Neuronal stem cell (in vitro differentiated cells): Measurements from ENCODE around the gene EEIG2.

Experiments used
- DNase-seq: peaks from one replicate; pipeline ENCODE4 v3.0.0-alpha.2; 2013; ENCODE audit warnings: low spot score
- H2AFZ ChIP-seq: one replicate; pipeline ENCODE4 v1.6.1; 2013; ENCODE audit warnings: mild to moderate bottlenecking, low read length, inconsistent platforms
- H2AK5ac ChIP-seq: 2 replicates; pipeline ENCODE4 v1.6.1; 2013; ENCODE audit warnings: low read depth, mild to moderate bottlenecking, inconsistent platforms, low read length, moderate library complexity, mixed read lengths
- H2BK120ac ChIP-seq: 2 replicates; pipeline ENCODE4 v1.6.1; 2013; ENCODE audit warnings: low read depth, mild to moderate bottlenecking, inconsistent platforms, low read length, moderate library complexity, mixed read lengths
- H2BK12ac ChIP-seq: one replicate; pipeline ENCODE4 v1.6.1; 2013; ENCODE audit warnings: low read length, inconsistent platforms
- H2BK15ac ChIP-seq: 2 replicates; pipeline ENCODE4 v1.6.1; 2013; ENCODE audit warnings: mild to moderate bottlenecking, low read length, inconsistent platforms, mixed read lengths
- H2BK5ac ChIP-seq: one replicate; pipeline ENCODE4 v1.6.1; 2013; ENCODE audit warnings: inconsistent platforms, mild to moderate bottlenecking, low read length, moderate library complexity
- H3K14ac ChIP-seq: one replicate; pipeline ENCODE4 v1.6.1; 2013; ENCODE audit warnings: low read length, inconsistent platforms
- H3K18ac ChIP-seq: 2 replicates; pipeline ENCODE4 v1.6.1; 2013; ENCODE audit warnings: low read length, inconsistent platforms
- H3K23ac ChIP-seq: 2 replicates; pipeline ENCODE4 v1.6.1; 2013; ENCODE audit warnings: low read depth, mild to moderate bottlenecking, mixed read lengths, low read length, inconsistent platforms; ENCODE audit not compliant: poor library complexity
- H3K27ac ChIP-seq: replicated peaks from 3 replicates; pipeline ENCODE4 v1.5.1; 2013; ENCODE audit warnings: low read length, inconsistent platforms
- H3K27me3 ChIP-seq, 3 experiments: 2 replicates each; pipeline ENCODE4 v1.6.1; 2013; ENCODE audit warnings: low read length in 3 of 3, mild to moderate bottlenecking in 2 of 3, inconsistent platforms in 1 of 3, low read depth in 1 of 3, mixed read lengths in 1 of 3, moderate library complexity in 1 of 3; ENCODE audit not compliant: control insufficient read depth in 3 of 3, insufficient read depth in 3 of 3
- H3K36me3 ChIP-seq, 2 donors: replicated peaks in 1 of 2; 2 replicates each; pipeline ENCODE4 v1.6.1; 2013; ENCODE audit warnings: low read length in 2 of 2; ENCODE audit not compliant: control insufficient read depth in 2 of 2, insufficient read depth in 2 of 2
- H3K4ac ChIP-seq: 2 replicates; pipeline ENCODE4 v1.6.1; 2013; ENCODE audit warnings: inconsistent platforms, mild to moderate bottlenecking, low read length, moderate library complexity
- H3K4me1 ChIP-seq, 2 donors: 1 replicate in 1 of 2; 2 replicates in 1 of 2; pipeline ENCODE4 v1.6.1; 2013; ENCODE audit warnings: low read length in 2 of 2, low read depth in 1 of 2; ENCODE audit not compliant: control insufficient read depth in 2 of 2, insufficient read depth in 1 of 2
- H3K4me2 ChIP-seq: one replicate; pipeline ENCODE4 v1.6.1; 2013; ENCODE audit warnings: mild to moderate bottlenecking, low read length, inconsistent platforms; ENCODE audit not compliant: insufficient read depth, poor library complexity, severe bottlenecking
- H3K4me3 ChIP-seq, 2 donors: 2 replicates each; pipeline ENCODE4 v1.5.1; 2013; ENCODE audit warnings: low read length in 2 of 2, mild to moderate bottlenecking in 2 of 2, inconsistent platforms in 1 of 2, moderate library complexity in 1 of 2
- H3K79me1 ChIP-seq: one replicate; pipeline ENCODE4 v1.6.1; 2013; ENCODE audit warnings: low read depth, mild to moderate bottlenecking, inconsistent platforms, low read length, moderate library complexity
- H3K9ac ChIP-seq: one replicate; pipeline ENCODE4 v1.6.1; 2013; ENCODE audit warnings: mild to moderate bottlenecking, low read depth, low read length, inconsistent platforms; ENCODE audit not compliant: poor library complexity
- H3K9me3 ChIP-seq, 2 donors: replicated peaks in 1 of 2; 2 replicates each; pipeline versions ENCODE3 to v1.6.1; 2013; ENCODE audit warnings: low read length in 2 of 2, mild to moderate bottlenecking in 2 of 2, inconsistent platforms in 1 of 2, low read depth in 1 of 2, mixed read lengths in 1 of 2, moderate library complexity in 1 of 2; ENCODE audit not compliant: control insufficient read depth in 2 of 2, insufficient read depth in 1 of 2
- H4K8ac ChIP-seq: one replicate; pipeline ENCODE4 v1.6.1; 2013; ENCODE audit warnings: low read depth, mild to moderate bottlenecking, inconsistent platforms, low read length, moderate library complexity
- H4K91ac ChIP-seq: one replicate; pipeline ENCODE4 v1.6.1; 2013; ENCODE audit warnings: low read length, low read depth, mild to moderate bottlenecking, inconsistent platforms; ENCODE audit not compliant: poor library complexity
- WGBS, 2 donors: extraction: QIAGEN DNeasy Blood & Tissue Kit; methylation state at CpG; one replicate each; pipeline ENCODE4 v1.1.7; 2013; ENCODE audit warnings: missing lambda C conversion rate in 2 of 2, mixed read lengths in 1 of 2; ENCODE audit not compliant: insufficient read length in 2 of 2, insufficient replicate concordance in 1 of 2; ENCODE audit errors: extremely low coverage in 2 of 2; 5-methylcytosine and 5-hydroxymethylcytosine counted together

EEIG2 gene

DNA sequence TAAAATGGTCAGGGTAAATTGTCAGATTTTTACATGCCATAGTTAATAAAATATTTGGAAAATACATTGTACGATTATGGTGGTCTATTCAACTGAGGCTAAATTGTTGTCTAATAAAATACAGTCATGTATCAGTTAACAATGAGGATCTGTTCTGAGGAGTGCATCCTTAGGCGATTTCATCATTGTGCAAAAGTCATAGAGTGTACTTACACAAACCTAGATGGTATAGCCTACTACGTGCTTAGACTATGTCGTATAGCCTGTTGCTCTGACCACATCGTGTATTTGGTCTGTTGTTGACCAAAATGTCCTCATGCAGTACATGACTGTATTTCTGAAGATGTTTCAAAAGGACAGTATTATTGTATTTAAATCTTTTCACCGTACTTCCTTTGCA lies 5.2 kb downstream of the EEIG2 start:
- no peaks in the 10 kb centered on the region for H3K36me3 ChIP-seq
- no peak overlapping the region for H2AK5ac ChIP-seq
- H3K27ac ChIP-seq = no peak overlapping the region
- H2AFZ ChIP-seq = no peak overlapping the region
- H2BK15ac ChIP-seq = no peak overlapping the region
- no peaks in the 10 kb centered on the region for H3K27me3 ChIP-seq
- H3K4me2 ChIP-seq = no peak overlapping the region
- no peak for DNase-seq
- H4K91ac ChIP-seq = no peak overlapping the region
- H2BK120ac ChIP-seq = no peak overlapping the region
- H3K14ac ChIP-seq = no peak overlapping the region
- no peaks in the 10 kb centered on the region for H3K79me1 ChIP-seq
- H3K23ac ChIP-seq = no peak overlapping the region
- H3K9ac ChIP-seq = no peak overlapping the region
- H2BK12ac ChIP-seq = no peak overlapping the region
- no peak overlapping the region for H3K18ac ChIP-seq
- peaks cover 0 to 3% of the 10 kb centered on the region in 2 donors for H3K4me1 ChIP-seq
- no CpG with 5 or more reads among the region's 6 CpGs for WGBS, 2 donors
- no peaks in the 10 kb centered on the region for H3K9me3 ChIP-seq
- H4K8ac ChIP-seq = no peak overlapping the region
- H2BK5ac ChIP-seq = no peak overlapping the region
- H3K4ac ChIP-seq = no peak overlapping the region
- H3K4me3 ChIP-seq = no peak overlapping the region

- no peak overlapping the region for H2BK15ac ChIP-seq
- no peak overlapping the region for H3K4me3 ChIP-seq
- DNase-seq = no peak
- no peak overlapping the region for H4K91ac ChIP-seq
- H3K27me3 ChIP-seq = no peaks in the 10 kb centered on the region
- H3K9ac ChIP-seq = no peak overlapping the region
- no peak overlapping the region for H2BK12ac ChIP-seq
- no peak overlapping the region for H4K8ac ChIP-seq
- no peak overlapping the region for H3K27ac ChIP-seq
- no peak overlapping the region for H3K23ac ChIP-seq
- no peak overlapping the region for H3K14ac ChIP-seq
- no peak overlapping the region for H2AK5ac ChIP-seq
- H2AFZ ChIP-seq = no peak overlapping the region
- H3K36me3 ChIP-seq = no peaks in the 10 kb centered on the region
- no peak overlapping the region for H3K4me2 ChIP-seq
- no peak overlapping the region for H2BK5ac ChIP-seq
- peaks cover 0 to 3% of the 10 kb centered on the region in 2 donors for H3K4me1 ChIP-seq
- WGBS, 2 donors = no CpG with 5 or more reads among the region's 1 CpG
- H3K4ac ChIP-seq = no peak overlapping the region
- H2BK120ac ChIP-seq = no peak overlapping the region
- no peak overlapping the region for H3K18ac ChIP-seq
- no peaks in the 10 kb centered on the region for H3K79me1 ChIP-seq
- H3K9me3 ChIP-seq = no peaks in the 10 kb centered on the region
Measured at GRCh38 chr1:108565512-108565911, 5.6 kb downstream of the EEIG2 start.

GRCh38 chr1:108568589-108568988 lies 8.7 kb downstream of the EEIG2 start:
- Histone ChIP-seq H3K23ac (no peak overlapping the region), H3K18ac (no peak overlapping the region)

DNA sequence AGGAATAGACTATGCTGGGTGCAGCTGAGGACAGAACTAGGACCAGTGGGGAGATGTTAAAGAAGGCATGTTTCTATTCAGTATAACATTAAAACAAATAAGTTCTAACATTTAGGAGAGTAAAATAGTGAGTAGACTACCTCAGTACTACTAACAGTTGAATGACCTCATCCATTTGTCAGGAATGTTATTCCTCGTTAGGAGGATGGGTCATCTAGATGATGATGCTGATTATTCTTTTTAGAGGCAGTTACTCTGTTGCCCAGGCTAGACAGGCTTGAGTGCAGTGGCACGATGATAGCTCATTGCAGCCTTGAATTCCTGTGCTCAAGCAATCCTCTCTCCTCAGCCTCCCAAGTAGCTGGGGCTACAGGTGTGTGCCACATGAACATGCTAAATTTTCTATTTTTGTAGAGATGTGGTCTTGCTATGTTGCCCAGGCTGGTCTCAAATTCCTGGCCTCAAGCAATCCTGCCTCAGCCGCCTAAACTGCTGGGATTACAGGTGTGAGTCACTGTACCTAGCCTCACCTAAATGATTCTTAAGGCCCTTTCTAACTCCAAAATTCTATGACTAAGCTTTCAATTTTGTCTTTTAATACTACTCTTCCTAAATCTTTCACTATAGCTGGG lies 9.3 kb downstream of the EEIG2 start:
- no peak overlapping the region for H3K9ac ChIP-seq
- H2BK5ac ChIP-seq = no peak overlapping the region
- no peak overlapping the region for H3K4ac ChIP-seq
- no CpG with 5 or more reads among the region's 3 CpGs for WGBS, 2 donors
- no peak overlapping the region for H3K4me2 ChIP-seq
- H3K14ac ChIP-seq = no peak overlapping the region
- no peak overlapping the region for H2AFZ ChIP-seq
- H2BK120ac ChIP-seq = no peak overlapping the region
- H3K4me1 ChIP-seq = peaks cover 0 to 2% of the 10 kb centered on the region in 2 donors
- no peak overlapping the region for H2BK15ac ChIP-seq
- H4K91ac ChIP-seq = no peak overlapping the region
- DNase-seq = no peak
- no peak overlapping the region for H3K4me3 ChIP-seq
- no peak overlapping the region for H3K27ac ChIP-seq
- H3K27me3 ChIP-seq = no peaks in the 10 kb centered on the region
- H3K18ac ChIP-seq = no peak overlapping the region
- no peaks in the 10 kb centered on the region for H3K36me3 ChIP-seq
- H4K8ac ChIP-seq = no peak overlapping the region
- H3K79me1 ChIP-seq = no peaks in the 10 kb centered on the region
- H3K9me3 ChIP-seq = no peaks in the 10 kb centered on the region
- no peak overlapping the region for H2AK5ac ChIP-seq
- H2BK12ac ChIP-seq = no peak overlapping the region
- H3K23ac ChIP-seq = no peak overlapping the region

More at GRCh38 chr1:108568589-108568988, 8.7 kb downstream of the EEIG2 start:
- Histone ChIP-seq H3K14ac (no peak overlapping the region), H3K4me3 (no peak overlapping the region), H3K27me3 (no peaks in the 10 kb centered on the region), H3K9me3 (no peaks in the 10 kb centered on the region), H2AK5ac (no peak overlapping the region), H3K4ac (no peak overlapping the region), H3K4me2 (no peak overlapping the region), H2BK120ac (no peak overlapping the region), H3K36me3 (no peaks in the 10 kb centered on the region), H2BK5ac (no peak overlapping the region), H2BK12ac (no peak overlapping the region), H4K8ac (no peak overlapping the region), H4K91ac (no peak overlapping the region), H3K9ac (no peak overlapping the region), H3K4me1 (peaks cover 0 to 2% of the 10 kb centered on the region in 2 donors), H3K79me1 (no peaks in the 10 kb centered on the region), H2AFZ (no peak overlapping the region), H3K27ac (no peak overlapping the region), H2BK15ac (no peak overlapping the region)
- no peak for DNase-seq
- no CpG with 5 or more reads among the region's 2 CpGs for WGBS, 2 donors
